ENCODE measurements around the gene C9. TPM values are rescaled to one million over a fixed set of nuclear protein-coding genes. Genes with fewer than 3 reads are reported as not detected.

C9 gene
- total and polyA plus RNA-seq, 11 donors: 0.04 to 0.29 TPM; not detected in 9

Other genes starting within 250 kb of the C9 start
- 10 to 100 TPM in 2 of 9 donors, 1 to 10 TPM in 7; 1.6 to 67.2 (median 3.1) TPM for gene FYB1, start 144.9 kb downstream of the C9 start, total RNA-seq
- gene FYB1, start 144.9 kb downstream of the C9 start, polyA plus RNA-seq: under 1 TPM; 0.82 to 0.88 TPM
- 100 to 1,000 TPM in 1 of 9 donors, 10 to 100 TPM in 8; 17.6 to 157 (median 26.1) TPM for gene DAB2, start 60.5 kb upstream of the C9 start, total RNA-seq
- 1 to 10 TPM; 7.8 to 9.5 TPM for gene DAB2, start 60.5 kb upstream of the C9 start, polyA plus RNA-seq

Data from heart left ventricle (tissue), 11 donors.